Fibroblast of pulmonary artery (primary cell): ENCODE results near the gene MFN2.
"Not testable (repeated sequence)": the region's sequence is repeated elsewhere in the genome, so short reads cannot be mapped to it uniquely, and the experiment has no call there.

Experiments
- DNase-seq: peaks from one replicate; pipeline ENCODE4 v3.0.0-alpha.2; 2010; ENCODE audit warnings: low read depth
- H3K4me3 ChIP-seq: replicated peaks from 2 replicates; pipeline ENCODE4 v1.5.1; 2011; ENCODE audit warnings: low read depth, mild to moderate bottlenecking, control low read depth, low read length, moderate library complexity
- CTCF ChIP-seq: IDR thresholded peaks from 2 replicates; pipeline ENCODE4 v1.5.1; 2011; ENCODE audit warnings: mild to moderate bottlenecking, control low read depth, low read length, inconsistent platforms; ENCODE audit errors: missing control alignments

MFN2 gene

GRCh38 chr1:12038356-12039163 is 58.3 kb downstream of the MFN2 start:
- no peak for DNase-seq
- TF ChIP-seq CTCF, result no peak
- no peak overlapping the region for H3K4me3 ChIP-seq

GRCh38 chr1:12039164-12039525 is 58.9 kb downstream of the MFN2 start:
- no peak overlapping the region for H3K4me3 ChIP-seq
- DNase-seq, result no peak
- TF ChIP-seq CTCF, result no peak

GRCh38 chr1:12039824-12040456 is 59.7 kb downstream of the MFN2 start:
- H3K4me3 ChIP-seq, DNase-seq: not testable (repeated sequence)

- no peak for TF ChIP-seq CTCF
- H3K4me3 ChIP-seq, result no peak overlapping the region
- peak; percentile 87 for DNase-seq
These were observed 60.3 kb downstream of the MFN2 start for GRCh38 chr1:12040457-12041051.

GRCh38 chr1:12044187-12044877 is 64.1 kb downstream of the MFN2 start:
- DNase-seq, H3K4me3 ChIP-seq: not testable (repeated sequence)

- DNase-seq, result no peak
- TF ChIP-seq CTCF, result no peak
- no peak overlapping the region for H3K4me3 ChIP-seq
These were observed 66.5 kb downstream of the MFN2 start for GRCh38 chr1:12046749-12047119.

- no peak overlapping the region for H3K4me3 ChIP-seq
- no peak for TF ChIP-seq CTCF
- DNase-seq, result no peak
These were observed 67.1 kb downstream of the MFN2 start for GRCh38 chr1:12047120-12047876.
